HL-60/S4 treated with phorbol 12-myristate 13-acetate at 8.2 ng/mL for 4 days and 3 days (cell line): ENCODE measurements around the gene KLF14.

ENCODE experiments used
- in situ Hi-C: fragments of 300-500 bp; cut with MboI; formaldehyde crosslinking; loops from 2 replicates; pipeline ENCODE4 v1.15.0; 2022; ENCODE audit warnings: low sequenced_read_pairs

The KLF14 gene

GRCh38 chr7:130733931-130734814 lies at the start of gene KLF14:
TSS of gene KLF14 (minus strand) at chr7:130734207. CDS start at chr7:130734033, 174 bp downstream.
- in situ Hi-C loops = no loop called here

DNA sequence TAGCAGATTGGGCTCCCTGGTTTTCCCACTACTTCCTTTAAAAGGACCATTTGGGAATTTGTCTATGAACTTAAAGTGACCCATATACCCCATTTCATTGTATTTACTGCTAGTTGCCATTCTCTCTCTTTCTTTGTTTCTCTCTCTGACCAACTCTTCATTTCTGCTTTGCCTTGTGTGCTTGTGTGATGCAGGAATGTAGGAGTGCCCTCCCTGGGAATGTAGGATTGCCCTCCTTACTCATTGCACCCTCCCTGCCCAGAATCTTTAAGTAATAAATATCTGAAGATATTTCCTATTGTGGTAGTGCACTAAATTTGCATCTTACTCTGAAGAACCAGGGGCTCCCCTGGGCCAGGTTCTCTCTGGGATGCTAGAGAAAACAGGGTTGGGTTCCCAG lies 47.3 kb upstream of the KLF14 start:
- in situ Hi-C loops = no loop called here

GRCh38 chr7:130777426-130777825 lies 43.4 kb upstream of the KLF14 start:
- in situ Hi-C loops = no loop called here

DNA sequence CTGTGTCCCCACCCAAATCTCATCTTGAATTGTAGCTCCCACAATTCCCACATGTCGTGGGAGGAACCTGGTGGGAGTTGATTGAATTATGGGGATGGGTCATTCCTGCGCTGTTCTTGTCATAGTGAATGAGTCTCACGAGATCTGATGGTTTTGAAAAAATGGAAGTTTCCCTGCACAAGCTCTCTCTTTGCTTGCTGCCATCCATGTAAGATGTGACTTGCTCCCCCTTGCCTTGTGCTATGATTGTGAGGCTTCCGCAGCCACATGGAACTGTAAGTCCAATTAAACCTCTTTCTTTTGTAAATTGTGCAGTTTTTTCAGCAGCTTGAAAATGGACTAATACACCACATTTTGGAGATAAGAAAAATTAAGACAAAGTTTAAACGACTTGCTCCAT lies 38.4 kb upstream of the KLF14 start:
- in situ Hi-C loops = loop anchor here (25.0 kb wide), 1 partner anchor 535 kb away; no protein-coding TSS in a partner anchor

DNA sequence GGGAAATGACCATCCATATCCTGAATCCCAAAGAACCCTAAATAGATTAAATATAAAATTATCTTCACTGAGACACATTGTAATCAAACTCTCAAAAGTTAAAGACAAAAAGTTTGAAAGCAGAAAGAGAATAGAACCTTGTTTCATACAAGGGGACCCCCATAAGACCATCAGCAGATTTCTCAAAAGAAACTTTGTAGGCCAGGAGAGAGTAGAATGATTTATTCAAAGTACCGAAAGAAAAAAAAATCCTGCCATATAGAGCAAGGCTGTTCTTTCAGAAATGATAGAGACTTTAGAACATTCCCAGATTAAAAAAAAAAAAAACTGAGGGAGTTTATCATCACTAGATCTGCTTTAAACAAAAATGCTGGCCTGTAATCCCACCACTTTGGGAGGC lies 34.8 kb upstream of the KLF14 start:
- in situ Hi-C loops = loop anchor here (25.0 kb wide), 1 partner anchor 532 kb away; no protein-coding TSS in a partner anchor

DNA sequence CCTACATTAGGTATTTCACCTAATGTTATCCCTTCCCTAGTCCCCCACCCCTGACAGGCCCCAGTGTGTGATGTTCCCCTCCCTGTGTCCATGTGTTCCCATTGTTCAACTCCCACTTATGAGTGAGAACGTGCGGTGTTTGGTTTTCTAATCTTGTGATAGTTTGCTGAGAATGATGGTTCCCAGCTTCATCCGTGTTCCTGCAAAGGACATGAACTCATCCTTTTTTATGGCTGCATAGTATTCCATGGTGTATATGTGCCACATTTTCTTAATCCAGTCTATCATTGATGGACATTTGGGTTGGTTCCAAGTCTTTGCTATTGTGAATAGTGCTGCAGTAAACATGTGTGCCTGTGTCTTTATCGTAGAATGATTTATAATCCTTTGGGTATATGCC lies 30.6 kb upstream of the KLF14 start:
- in situ Hi-C loops = loop anchor here (25.0 kb wide), 1 partner anchor 527 kb away; no protein-coding TSS in a partner anchor

GRCh38 chr7:130758429-130759056 lies 24.5 kb upstream of the KLF14 start:
- in situ Hi-C loops = loop anchor here (25.0 kb wide), 1 partner anchor 521 kb away; no protein-coding TSS in a partner anchor

GRCh38 chr7:130756316-130756715 lies 22.3 kb upstream of the KLF14 start:
- in situ Hi-C loops = loop anchor here (25.0 kb wide), 1 partner anchor 519 kb away; no protein-coding TSS in a partner anchor

- in situ Hi-C loops = loop anchor here (25.0 kb wide), 1 partner anchor 515 kb away; no protein-coding TSS in a partner anchor
Measured at GRCh38 chr7:130752424-130752823, 18.4 kb upstream of the KLF14 start.

GRCh38 chr7:130750755-130751154 lies 16.7 kb upstream of the KLF14 start:
- in situ Hi-C loops = loop anchor here (25.0 kb wide), 1 partner anchor 513 kb away; no protein-coding TSS in a partner anchor

- in situ Hi-C loops = no loop called here
Measured at GRCh38 chr7:130748531-130749389, 14.8 kb upstream of the KLF14 start.

GRCh38 chr7:130741331-130741995 lies 7.5 kb upstream of the KLF14 start:
- in situ Hi-C loops = no loop called here

DNA sequence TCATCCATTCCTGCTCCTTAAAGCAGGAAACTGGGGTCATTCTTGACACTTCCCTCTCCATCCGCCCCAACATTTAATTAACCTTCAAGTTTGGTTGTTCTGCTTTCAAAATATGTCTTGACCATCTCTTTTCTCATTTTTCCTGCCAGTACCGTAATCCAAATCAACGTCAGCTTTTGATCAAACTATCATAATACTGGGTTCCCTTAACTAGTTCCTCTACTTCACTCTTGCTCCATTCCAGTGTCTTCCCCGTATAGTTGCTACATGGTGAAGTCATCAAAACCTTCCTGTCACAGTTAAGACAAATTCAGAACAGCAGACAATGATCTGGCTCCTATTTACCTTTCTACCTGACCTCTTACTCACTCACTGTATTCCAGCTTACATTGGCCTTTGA lies 6.6 kb upstream of the KLF14 start:
- in situ Hi-C loops = no loop called here

GRCh38 chr7:130736298-130736900 lies 2.4 kb upstream of the KLF14 start:
- in situ Hi-C loops = no loop called here

DNA sequence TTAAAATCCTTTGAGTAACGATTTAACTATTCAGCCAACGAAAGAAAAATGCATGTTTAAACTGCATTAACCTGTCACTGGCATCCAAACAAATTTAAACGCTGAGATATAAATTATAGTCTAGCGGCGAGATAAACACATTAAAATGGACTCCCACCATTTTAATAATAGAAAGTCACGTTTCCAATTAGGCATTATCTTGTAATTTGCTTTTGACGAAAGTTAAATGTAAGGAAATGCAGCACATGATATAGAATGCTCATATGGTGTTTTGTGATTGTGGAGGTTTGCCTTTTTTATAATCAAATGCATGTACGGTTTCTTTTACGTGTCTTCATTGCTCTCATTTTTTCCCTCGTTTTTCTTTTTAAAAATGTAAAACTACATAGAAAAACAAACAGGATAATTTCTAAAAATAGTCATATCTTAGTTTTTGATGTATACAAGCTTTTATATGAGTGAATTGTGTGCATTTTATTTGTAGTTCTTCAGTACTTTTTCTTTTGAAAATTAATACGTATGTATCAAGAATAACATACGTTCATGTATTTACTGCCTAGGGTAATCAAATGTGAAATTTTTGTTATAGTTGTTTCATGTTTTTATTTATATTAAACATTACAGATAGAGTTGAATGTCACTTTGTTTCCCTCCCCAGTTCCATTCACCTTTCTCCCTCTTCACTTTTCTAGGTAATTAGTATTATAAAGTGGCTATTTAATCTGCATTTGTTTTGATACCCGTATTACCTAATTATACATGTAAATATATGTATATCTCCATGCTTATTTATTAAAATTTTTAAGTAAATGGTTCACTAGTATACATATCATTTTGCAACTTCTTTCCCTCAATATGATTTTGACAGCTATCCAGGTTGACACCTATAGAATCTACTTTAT lies 1.1 kb upstream of the KLF14 start:
- in situ Hi-C loops = no loop called here

- in situ Hi-C loops = no loop called here
Measured at GRCh38 chr7:130732980-130733930, 752 bp downstream of the KLF14 start.

- in situ Hi-C loops = no loop called here
Measured at GRCh38 chr7:130723784-130724183, 10.2 kb downstream of the KLF14 start.
